GM12874 (cell line): Measurements from ENCODE around the gene SPIN3.

Source experiments
- CTCF ChIP-seq: IDR thresholded peaks from 2 replicates; pipeline ENCODE4 v1.5.1; 2011; ENCODE audit warnings: low read depth, mild to moderate bottlenecking, control low read depth, low read length, moderate library complexity; ENCODE audit not compliant: insufficient read depth

The SPIN3 gene

DNA sequence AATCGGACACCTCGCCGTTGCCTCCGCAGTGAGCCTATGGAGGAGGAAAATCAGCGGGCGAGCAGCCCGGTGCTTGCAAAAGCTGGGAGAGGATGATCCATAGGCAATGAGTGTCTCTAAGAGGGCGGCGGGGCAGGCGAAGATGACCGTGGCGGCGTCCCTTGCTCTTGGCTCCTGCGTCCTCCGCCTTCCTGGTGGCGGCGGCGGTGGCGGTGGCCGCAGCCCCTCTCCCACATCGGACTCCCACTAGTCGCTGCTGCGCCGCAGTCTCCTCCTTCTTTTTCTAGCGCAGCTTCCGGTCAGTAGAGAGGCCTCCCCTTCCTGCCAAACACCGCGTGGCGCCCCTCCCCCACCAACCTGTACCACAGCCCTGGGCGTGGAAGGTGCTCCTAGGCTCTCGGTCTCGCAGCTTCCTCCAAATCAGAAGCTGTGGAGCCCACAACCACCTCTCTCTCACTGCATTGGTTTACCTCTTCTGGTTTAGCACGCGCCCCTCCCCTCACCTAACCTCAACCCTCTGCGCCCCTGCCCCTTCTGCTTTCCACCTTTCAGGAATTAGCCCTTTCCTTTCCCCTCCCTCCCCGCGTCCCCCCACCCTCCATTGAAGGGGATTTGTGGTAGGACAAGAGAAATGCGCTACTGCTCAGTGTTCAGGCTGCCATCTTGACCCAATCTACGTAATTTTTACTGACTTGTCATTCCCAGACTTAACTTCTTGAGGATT lies at the start of gene SPIN3:
Gene SPIN3, minus strand, starts transcription at position 271 of the 724 bp plus-strand sequence. CDS start 594 bp downstream, outside the sequence.
- no peak for TF ChIP-seq CTCF

- TF ChIP-seq CTCF, result no peak
Measured at GRCh38 chrX:57044245-57044644, 48.9 kb upstream of the SPIN3 start.

DNA sequence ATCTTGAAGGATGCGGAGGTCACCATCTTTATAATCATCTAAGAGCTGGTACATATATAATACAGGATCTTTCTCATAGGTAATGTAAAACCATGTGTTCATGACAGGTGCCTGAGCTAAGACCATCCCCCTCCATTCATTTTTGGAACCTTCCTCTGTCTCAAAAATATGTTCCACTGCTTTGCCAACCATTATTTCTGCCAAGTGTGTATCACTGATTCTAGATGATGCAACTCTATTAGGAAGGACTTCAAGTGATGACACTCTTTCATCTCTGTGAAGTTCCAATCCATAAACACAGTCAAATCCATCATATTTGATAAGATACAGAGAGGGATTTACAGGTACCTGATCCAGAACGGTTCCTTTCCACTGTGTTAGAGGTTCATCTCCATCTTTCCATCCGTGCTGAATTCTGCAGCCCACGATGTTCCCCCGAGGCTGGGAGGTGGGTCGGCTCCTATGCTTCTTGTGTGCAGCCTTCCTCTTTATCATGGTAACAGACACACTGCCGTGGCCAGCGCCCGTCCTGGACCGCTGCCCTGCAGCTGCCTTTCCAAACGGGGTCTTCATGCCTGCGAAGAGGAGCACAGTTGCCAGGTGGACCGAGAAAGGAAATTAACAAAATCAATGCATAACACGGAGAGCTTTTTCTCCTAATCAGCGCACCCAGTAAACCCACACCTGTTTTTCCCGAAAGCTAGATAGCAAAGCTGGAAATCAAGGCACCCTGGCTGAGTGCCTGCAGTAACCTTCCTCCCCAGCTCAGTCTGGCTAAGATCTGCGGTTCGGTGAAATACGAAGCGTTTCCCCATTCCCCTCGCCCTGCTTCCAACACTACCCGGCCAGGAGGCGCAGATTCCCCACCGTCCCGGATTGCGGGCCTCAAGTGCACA lies 718 bp downstream of the SPIN3 start:
- TF ChIP-seq CTCF, result no peak

GRCh38 chrX:56987741-56988140 lies 7.6 kb downstream of the SPIN3 start:
- TF ChIP-seq CTCF, result no peak

DNA sequence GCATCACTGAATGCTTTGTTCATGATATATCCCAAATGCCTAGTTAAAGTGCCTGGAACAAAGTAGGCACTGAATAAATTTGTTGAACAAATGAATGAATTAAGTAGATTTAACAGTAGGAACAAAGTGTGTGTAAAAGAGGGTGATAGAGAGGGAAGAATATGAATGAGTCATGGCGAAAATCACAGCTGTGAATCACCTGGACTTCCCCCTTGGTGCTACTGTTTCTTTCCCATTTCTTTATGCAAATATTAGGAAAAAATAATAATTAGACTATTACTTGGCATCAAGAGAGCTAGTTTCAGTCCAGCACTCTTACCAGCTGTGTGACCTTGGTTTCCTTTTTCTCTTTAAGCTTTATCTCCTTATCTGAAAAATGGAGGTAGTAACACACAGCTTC lies 9.2 kb downstream of the SPIN3 start:
- TF ChIP-seq CTCF, result no peak

DNA sequence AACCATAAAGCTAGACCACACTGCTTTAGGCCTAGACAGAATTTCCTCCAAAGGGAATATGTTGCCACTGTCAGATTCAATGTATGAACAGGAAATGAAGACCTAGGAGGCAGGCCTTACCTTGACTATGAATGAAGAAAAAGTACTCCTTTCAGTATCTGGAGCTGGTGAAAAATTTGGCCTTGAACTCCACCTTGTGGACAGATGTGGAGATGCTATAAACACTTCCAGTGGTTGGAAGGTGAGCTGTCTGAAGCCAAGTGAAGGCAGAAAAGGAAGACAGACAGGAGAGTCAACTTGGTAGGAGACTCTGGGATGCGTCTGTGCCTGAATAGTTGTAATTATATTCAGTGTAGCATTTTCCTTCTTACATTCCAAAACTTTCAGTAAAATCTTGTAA lies 17.2 kb downstream of the SPIN3 start:
- peak; percentile 36; the same call in 1 of the 2 replicates for TF ChIP-seq CTCF

DNA sequence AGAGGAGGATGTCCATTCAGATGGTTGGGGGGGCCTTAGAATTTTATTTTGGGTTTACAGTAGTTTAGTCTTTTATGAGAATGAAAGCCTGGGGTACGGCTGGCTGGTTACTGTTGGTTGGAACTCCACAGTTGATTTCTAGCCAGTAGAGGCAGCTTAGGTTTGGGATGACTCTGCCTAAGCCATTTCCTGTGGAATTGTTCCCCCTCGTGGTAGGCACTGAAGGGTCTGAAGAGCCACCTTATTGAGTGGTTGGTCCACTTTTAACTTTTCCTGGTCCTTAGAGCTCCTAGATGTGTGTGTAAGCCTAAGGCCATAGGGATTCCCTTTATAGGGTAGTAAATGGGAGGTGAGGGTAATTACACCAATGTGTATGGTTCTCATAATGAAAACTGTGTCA lies 19.7 kb downstream of the SPIN3 start:
- TF ChIP-seq CTCF, result no peak
